ENCODE results near the gene ALOX5AP. TPM values are rescaled to one million over a fixed set of nuclear protein-coding genes. Genes with fewer than 3 reads are reported as not detected.

ALOX5AP gene
- polyA plus RNA-seq, 6 donors from 2014 or later = 312 to 603 (median 416) TPM

DNA sequence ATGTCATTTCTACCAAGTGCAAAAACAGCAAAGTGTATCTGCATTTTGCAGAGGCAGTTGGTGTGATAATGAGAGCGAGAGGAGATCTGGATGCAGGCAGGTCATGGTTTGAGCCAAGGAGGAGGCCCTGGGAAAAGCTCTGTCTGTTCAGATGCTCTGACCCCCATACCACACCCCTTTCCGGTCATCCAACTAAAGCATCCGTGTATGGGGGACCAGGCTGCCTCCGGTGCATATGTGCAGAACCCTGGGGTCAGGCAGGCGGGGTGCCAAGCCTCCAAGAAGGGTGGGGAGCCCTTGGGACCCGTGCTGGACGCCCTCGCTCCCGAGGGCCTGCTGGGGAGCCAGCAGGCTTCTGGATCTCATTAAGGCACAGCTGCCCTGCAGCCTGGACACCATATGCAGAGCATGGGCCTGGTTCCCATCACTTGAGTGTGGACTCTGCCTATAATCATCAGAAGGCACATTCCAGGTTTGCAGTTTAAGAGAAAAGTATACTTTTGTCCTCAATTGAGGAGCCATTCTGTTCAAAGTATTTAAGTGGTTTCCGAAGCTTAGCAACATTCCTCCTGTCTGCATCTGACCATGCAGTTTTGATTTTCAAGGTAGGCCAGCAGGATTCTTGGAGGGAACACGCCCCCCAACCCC is 56.1 kb downstream of the ALOX5AP start:
- H3K4me1 Mint-ChIP-seq = peaks cover 12 to 17% (median 14%) of the 10 kb centered on the region in 3 donors

GRCh38 chr13:30792285-30793000 is 57.1 kb downstream of the ALOX5AP start:
- Mint-ChIP-seq H3K9me3 (no peaks in the 10 kb centered on the region), H3K27me3 (no peaks in the 10 kb centered on the region), H3K27ac (no peak overlapping the region), H3K4me3 (no peak overlapping the region), H3K36me3 (peaks cover 0 to 4% of the 10 kb centered on the region in 2 donors), H3K4me1 (peaks cover 14 to 19% (median 15%) of the 10 kb centered on the region in 3 donors)
- DNase-seq (no peak), ATAC-seq (ENCODE audit: low read depth in 2 of 2) (no peak)

More for the DNA sequence above, 56.1 kb downstream of the ALOX5AP start:
- H3K27me3 Mint-ChIP-seq = no peaks in the 10 kb centered on the region
- peaks cover 0 to 4% of the 10 kb centered on the region in 2 donors for H3K36me3 Mint-ChIP-seq
- H3K9me3 Mint-ChIP-seq = no peaks in the 10 kb centered on the region
- H3K4me3 Mint-ChIP-seq = no peak overlapping the region
- no peak for ATAC-seq (ENCODE audit: low read depth in 2 of 2)
- DNase-seq = no peak
- H3K27ac Mint-ChIP-seq = no peak overlapping the region

DNA sequence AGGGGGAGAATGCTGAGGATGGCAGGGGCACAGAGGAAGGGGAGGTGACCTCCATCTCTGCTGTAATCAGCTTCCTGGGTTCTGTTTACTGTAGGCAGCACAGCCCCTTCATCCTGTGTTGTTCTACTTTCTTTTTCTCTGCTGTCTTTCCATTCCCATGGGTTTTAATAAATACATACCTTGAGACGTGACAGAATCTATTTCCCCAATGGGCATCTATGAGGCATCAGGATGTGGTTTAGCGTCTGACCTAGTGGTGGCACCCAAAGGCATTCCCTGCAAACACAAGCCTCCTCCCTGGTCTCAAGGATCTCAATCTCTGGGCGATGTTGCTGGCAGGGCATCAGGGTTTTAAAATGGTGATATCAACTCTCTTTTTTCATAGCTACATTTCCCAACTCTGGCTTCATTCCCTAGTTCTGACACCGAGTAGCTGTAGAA is 60.8 kb downstream of the ALOX5AP start:
- ATAC-seq (ENCODE audit: low read depth in 2 of 2) = peak in 1 of 2 donors; percentile 75
- Mint-ChIP-seq H3K9me3 (no peaks in the 10 kb centered on the region), H3K27ac (peak overlapping the region in 2 of 6 donors; percentile 48 to 65), H3K27me3 (no peaks in the 10 kb centered on the region), H3K4me3 (peak overlapping the region in 2 of 8 donors; percentile 36 to 79), H3K4me1 (peaks cover 14 to 25% (median 15%) of the 10 kb centered on the region in 3 donors), H3K36me3 (no peaks in the 10 kb centered on the region)
- DNase-seq = peak; percentile 19

GRCh38 chr13:30796631-30797601 is 61.6 kb downstream of the ALOX5AP start:
- Mint-ChIP-seq H3K4me1 (peaks cover 14 to 25% (median 15%) of the 10 kb centered on the region in 3 donors), H3K27ac (peak overlapping the region in 1 of 6 donors; percentile 65), H3K36me3 (no peaks in the 10 kb centered on the region), H3K4me3 (peak overlapping the region in 1 of 8 donors; percentile 36), H3K27me3 (no peaks in the 10 kb centered on the region), H3K9me3 (no peaks in the 10 kb centered on the region)
- ATAC-seq (ENCODE audit: low read depth in 2 of 2) (no peak), DNase-seq (no peak)

- ATAC-seq (ENCODE audit: low read depth in 2 of 2) = no peak
Observed at GRCh38 chr13:30797847-30798535, 62.6 kb downstream of the ALOX5AP start.

GRCh38 chr13:30798776-30799355 is 63.5 kb downstream of the ALOX5AP start:
- DNase-seq = no peak
- Mint-ChIP-seq H3K4me1 (peaks cover 24 to 36% (median 28%) of the 10 kb centered on the region in 3 donors), H3K9me3 (no peaks in the 10 kb centered on the region), H3K4me3 (no peak overlapping the region), H3K27ac (no peak overlapping the region), H3K36me3 (no peaks in the 10 kb centered on the region), H3K27me3 (peaks cover 0 to 7% (median 0%) of the 10 kb centered on the region in 3 donors)
- no peak for ATAC-seq (ENCODE audit: low read depth in 2 of 2)

More at GRCh38 chr13:30797847-30798535, 62.6 kb downstream of the ALOX5AP start:
- no peak for DNase-seq
- Mint-ChIP-seq H3K4me3 (no peak overlapping the region), H3K4me1 (peaks cover 19 to 30% (median 21%) of the 10 kb centered on the region in 3 donors), H3K27ac (no peak overlapping the region), H3K9me3 (no peaks in the 10 kb centered on the region), H3K36me3 (no peaks in the 10 kb centered on the region), H3K27me3 (no peaks in the 10 kb centered on the region)

- Mint-ChIP-seq H3K9me3 (no peaks in the 10 kb centered on the region), H3K36me3 (no peaks in the 10 kb centered on the region), H3K4me3 (no peak overlapping the region)
Observed at GRCh38 chr13:30799356-30799824, 64.0 kb downstream of the ALOX5AP start.

GRCh38 chr13:30800107-30800506 is 64.8 kb downstream of the ALOX5AP start:
- H3K4me3 Mint-ChIP-seq = no peak overlapping the region

More at GRCh38 chr13:30799356-30799824, 64.0 kb downstream of the ALOX5AP start:
- Mint-ChIP-seq H3K27me3 (peaks cover 0 to 7% (median 0%) of the 10 kb centered on the region in 3 donors), H3K27ac (peak overlapping the region in 1 of 6 donors; percentile 71), H3K4me1 (peaks cover 24 to 36% (median 28%) of the 10 kb centered on the region in 3 donors)
- ATAC-seq (ENCODE audit: low read depth in 2 of 2) (no peak), DNase-seq (no peak)

GRCh38 chr13:30802501-30802900 is 67.2 kb downstream of the ALOX5AP start:
- ATAC-seq (ENCODE audit: low read depth in 2 of 2) (peak; percentile 3 to 18), DNase-seq (no peak)
- Mint-ChIP-seq H3K27ac (peak overlapping the region in 3 of 6 donors; percentile 74 to 85 (median 81)), H3K27me3 (peaks cover 0 to 7% (median 0%) of the 10 kb centered on the region in 3 donors), H3K9me3 (peaks cover 0 to 3% (median 0%) of the 10 kb centered on the region in 7 donors), H3K36me3 (no peaks in the 10 kb centered on the region), H3K4me1 (peaks cover 10 to 17% (median 13%) of the 10 kb centered on the region in 3 donors), H3K4me3 (peak overlapping the region in 4 of 8 donors; percentile 61 to 70 (median 66))

More at GRCh38 chr13:30800107-30800506, 64.8 kb downstream of the ALOX5AP start:
- no peaks in the 10 kb centered on the region for H3K9me3 Mint-ChIP-seq
- H3K4me1 Mint-ChIP-seq = peaks cover 23 to 33% (median 28%) of the 10 kb centered on the region in 3 donors
- no peaks in the 10 kb centered on the region for H3K36me3 Mint-ChIP-seq
- DNase-seq = no peak
- no peak for ATAC-seq (ENCODE audit: low read depth in 2 of 2)
- peak overlapping the region in 2 of 6 donors; percentile 6 to 90 for H3K27ac Mint-ChIP-seq
- H3K27me3 Mint-ChIP-seq = peaks cover 0 to 7% (median 0%) of the 10 kb centered on the region in 3 donors

DNA sequence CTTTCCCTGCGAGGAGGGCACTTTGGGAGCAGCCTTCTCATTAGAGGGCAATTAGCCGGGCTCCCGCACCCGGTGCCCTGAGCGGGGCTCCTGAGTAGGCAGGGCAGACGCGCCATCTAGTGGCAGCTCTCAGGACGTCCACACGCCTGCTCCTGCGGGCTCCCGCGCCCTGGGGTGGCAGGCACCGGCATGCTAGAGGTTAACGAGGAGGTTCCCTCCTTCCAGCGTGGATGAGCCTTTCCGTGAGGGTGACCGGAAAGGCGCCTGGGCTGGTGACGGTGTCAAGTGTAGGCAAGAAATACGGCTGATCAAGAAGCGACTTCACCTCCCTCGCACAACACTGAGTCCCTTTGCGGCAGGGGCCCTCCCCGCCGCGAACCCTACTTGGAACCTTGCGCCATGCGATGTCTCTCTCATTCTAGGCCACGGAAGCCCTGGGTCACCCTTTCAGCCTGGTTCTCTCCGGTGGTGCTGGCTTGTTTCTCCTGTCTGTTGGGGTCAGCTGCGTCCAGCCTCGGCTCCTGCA is 67.7 kb downstream of the ALOX5AP start:
- Mint-ChIP-seq H3K27ac (peak overlapping the region in 2 of 6 donors; percentile 74 to 81), H3K9me3 (peaks cover 0 to 3% (median 0%) of the 10 kb centered on the region in 7 donors), H3K36me3 (no peaks in the 10 kb centered on the region), H3K4me3 (peak overlapping the region; percentile 56 to 87 (median 63)), H3K4me1 (peaks cover 10 to 17% (median 13%) of the 10 kb centered on the region in 3 donors), H3K27me3 (peaks cover 0 to 7% (median 0%) of the 10 kb centered on the region in 3 donors)
- ATAC-seq (ENCODE audit: low read depth in 2 of 2) = peak; percentile 99
- peak; percentile 72 for DNase-seq

- DNase-seq = no peak
- H3K4me1 Mint-ChIP-seq = peaks cover 10 to 17% (median 13%) of the 10 kb centered on the region in 3 donors
- H3K9me3 Mint-ChIP-seq = peaks cover 0 to 3% (median 0%) of the 10 kb centered on the region in 7 donors
- no peak for ATAC-seq (ENCODE audit: low read depth in 2 of 2)
- peak overlapping the region in 5 of 8 donors; percentile 54 to 69 (median 61) for H3K4me3 Mint-ChIP-seq
- H3K36me3 Mint-ChIP-seq = no peaks in the 10 kb centered on the region
- H3K27me3 Mint-ChIP-seq = peaks cover 0 to 7% (median 0%) of the 10 kb centered on the region in 3 donors
- peak overlapping the region in 1 of 6 donors; percentile 58 for H3K27ac Mint-ChIP-seq
Observed at GRCh38 chr13:30803749-30804148, 68.4 kb downstream of the ALOX5AP start.

Measured in naive B cell (primary cell).